B cell (primary cell): ENCODE measurements around the gene HERC5.

Experiments used
- CTCF ChIP-seq: fragments of 200-600 bp; IDR thresholded peaks from one replicate; pipeline ENCODE4 v1.8.0; 2022; ENCODE audit warnings: antibody characterized with exemption, mild to moderate bottlenecking
- EZH2 ChIP-seq: IDR thresholded peaks from 2 replicates; pipeline ENCODE4 v1.6.1; 2012; ENCODE audit warnings: borderline replicate concordance, low read depth, mild to moderate bottlenecking, moderate library complexity, low read length; ENCODE audit not compliant: insufficient read depth, poor library complexity, severe bottlenecking

DNA sequence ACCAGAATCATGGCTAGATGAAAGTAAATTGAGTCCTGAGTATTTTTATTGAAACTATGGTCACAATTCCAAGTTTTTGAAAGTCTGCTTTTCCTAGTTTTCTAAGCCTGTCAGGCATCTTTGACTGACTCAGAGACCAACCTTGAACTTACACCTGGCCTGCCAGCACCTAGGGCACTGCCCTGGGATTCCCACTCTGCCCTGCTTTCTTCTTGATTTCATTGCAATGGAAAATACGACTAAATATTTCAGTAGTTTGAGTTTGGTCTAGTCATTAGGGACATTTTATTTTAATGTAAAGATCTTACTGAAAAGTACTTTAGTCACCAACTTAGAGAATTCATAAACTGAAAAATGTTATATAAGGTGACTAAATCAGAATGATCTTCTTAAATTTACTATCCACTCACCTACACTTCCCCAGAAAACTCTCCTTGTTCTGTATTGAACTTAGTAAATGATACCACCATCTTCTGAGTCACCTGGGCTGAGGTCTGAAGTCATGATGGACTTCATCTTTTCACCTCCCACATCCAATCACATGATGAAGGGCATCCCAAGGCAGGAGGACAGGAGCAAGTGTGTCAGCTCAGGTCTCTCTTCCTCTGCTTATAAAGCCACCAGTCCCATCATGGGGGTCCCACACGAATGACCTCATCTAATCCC is 78.3 kb downstream of the HERC5 start:
- TF ChIP-seq CTCF (no peak), EZH2 (no peak)
